ENCODE data around the gene FOXF1. TPM values are rescaled to one million over a fixed set of nuclear protein-coding genes. Genes with fewer than 3 reads are reported as not detected.

FOXF1 gene
- polyA plus RNA-seq, 3 donors = not detected

DNA sequence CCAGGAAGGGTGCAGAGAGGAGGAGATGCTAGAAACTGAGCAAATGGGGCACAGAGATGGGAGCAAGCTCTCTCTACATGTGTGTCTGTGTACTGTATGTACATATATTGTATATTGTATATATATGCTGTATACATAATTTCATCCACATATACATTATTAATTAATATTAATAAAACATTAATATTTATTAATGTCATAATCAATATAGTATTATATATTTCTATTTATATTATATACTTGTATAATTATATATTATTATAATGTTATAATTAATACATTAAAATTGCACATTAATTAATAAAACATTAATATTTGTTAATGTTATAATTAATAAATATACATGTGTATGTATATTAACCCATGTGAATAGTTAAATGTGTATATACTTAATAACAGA lies 31.5 kb upstream of the FOXF1 start:
- no peaks in the 10 kb centered on the region for H3K36me3 ChIP-seq (replicated peaks in 1 of 2; ENCODE audit: control insufficient read depth in 1 of 2, insufficient read depth in 2 of 2, low read length in 2 of 2)
- H3K9ac ChIP-seq (ENCODE audit: insufficient read depth, low read length, poor library complexity, severe bottlenecking) = no peak overlapping the region
- Mint-ChIP-seq H3K27ac (no peak overlapping the region), H3K4me1 (no peaks in the 10 kb centered on the region), H3K27me3 (ENCODE audit: low read depth in 3 of 3) (peaks cover 13 to 39% (median 24%) of the 10 kb centered on the region in 3 donors), H3K9me3 (peaks cover 0 to 7% (median 1%) of the 10 kb centered on the region in 7 donors), H3K36me3 (no peaks in the 10 kb centered on the region), H3K4me3 (peak overlapping the region in 1 of 2 donors; percentile 14)
- intact Hi-C loops (cut with micrococcal nuclease) = no loop called here
- no peak for DNase-seq
- H2AFZ ChIP-seq (ENCODE audit: insufficient read depth, low read depth, low read length, poor library complexity, severe bottlenecking) = no peak overlapping the region
- H3K9me3 ChIP-seq (replicated peaks in 1 of 2; ENCODE audit: control insufficient read depth in 1 of 2, insufficient read depth in 1 of 2, low read length in 2 of 2) = peaks cover under 1 to 4% of the 10 kb centered on the region in 2 donors
- TF ChIP-seq, protein P1, sequence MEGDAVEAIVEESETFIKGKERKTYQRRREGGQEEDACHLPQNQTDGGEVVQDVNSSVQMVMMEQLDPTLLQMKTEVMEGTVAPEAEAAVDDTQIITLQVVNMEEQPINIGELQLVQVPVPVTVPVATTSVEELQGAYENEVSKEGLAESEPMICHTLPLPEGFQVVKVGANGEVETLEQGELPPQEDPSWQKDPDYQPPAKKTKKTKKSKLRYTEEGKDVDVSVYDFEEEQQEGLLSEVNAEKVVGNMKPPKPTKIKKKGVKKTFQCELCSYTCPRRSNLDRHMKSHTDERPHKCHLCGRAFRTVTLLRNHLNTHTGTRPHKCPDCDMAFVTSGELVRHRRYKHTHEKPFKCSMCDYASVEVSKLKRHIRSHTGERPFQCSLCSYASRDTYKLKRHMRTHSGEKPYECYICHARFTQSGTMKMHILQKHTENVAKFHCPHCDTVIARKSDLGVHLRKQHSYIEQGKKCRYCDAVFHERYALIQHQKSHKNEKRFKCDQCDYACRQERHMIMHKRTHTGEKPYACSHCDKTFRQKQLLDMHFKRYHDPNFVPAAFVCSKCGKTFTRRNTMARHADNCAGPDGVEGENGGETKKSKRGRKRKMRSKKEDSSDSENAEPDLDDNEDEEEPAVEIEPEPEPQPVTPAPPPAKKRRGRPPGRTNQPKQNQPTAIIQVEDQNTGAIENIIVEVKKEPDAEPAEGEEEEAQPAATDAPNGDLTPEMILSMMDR (IDR thresholded peaks at IDR 0.05) = no peak
- H3K27ac ChIP-seq (ENCODE audit: low read depth in 1 of 2, low read length in 2 of 2) = no peak overlapping the region
- no peaks in the 10 kb centered on the region for H4K20me1 ChIP-seq (ENCODE audit: insufficient read depth, low read length)
- H3K27me3 ChIP-seq (ENCODE audit: control insufficient read depth in 2 of 2, insufficient read depth in 2 of 2, low read length in 2 of 2) = peaks cover 0 to 8% of the 10 kb centered on the region in 2 donors
- no peak overlapping the region for H3K4me2 ChIP-seq (replicated peaks; ENCODE audit: extremely low read depth, low read length, poor library complexity, severe bottlenecking)
- no peaks in the 10 kb centered on the region for H3K79me2 ChIP-seq (ENCODE audit: insufficient read depth, low read length)
- H3K4me1 ChIP-seq (ENCODE audit: control insufficient read depth in 1 of 2, insufficient read depth in 2 of 2, low read length in 2 of 2) = no peaks in the 10 kb centered on the region
- H3K4me3 ChIP-seq (replicated peaks in 1 of 3; ENCODE audit: low read depth in 2 of 3, low read length in 3 of 3) = no peak overlapping the region

DNA sequence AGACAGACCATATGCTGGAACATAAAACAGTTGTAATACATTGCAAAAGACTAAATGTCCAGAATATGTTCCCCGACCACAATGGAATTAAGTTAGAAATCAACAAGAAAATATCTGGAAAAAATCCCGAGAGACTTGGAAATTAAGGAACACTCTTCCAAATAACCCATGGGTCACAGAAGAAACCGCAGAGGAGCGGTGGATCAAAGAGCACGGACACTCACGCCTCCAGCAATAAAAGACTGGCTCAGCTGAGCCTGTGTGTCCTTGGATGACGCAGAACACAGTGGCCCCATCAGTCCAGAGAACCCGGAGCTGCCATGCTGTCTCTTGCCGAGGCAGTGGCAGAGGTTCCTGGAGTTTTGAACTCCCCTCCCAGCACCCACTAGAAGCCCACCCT lies 30.9 kb upstream of the FOXF1 start:
- Mint-ChIP-seq H3K4me3 (no peak overlapping the region), H3K36me3 (no peaks in the 10 kb centered on the region), H3K9me3 (peaks cover 2 to 14% (median 6%) of the 10 kb centered on the region in 7 donors), H3K27me3 (ENCODE audit: low read depth in 3 of 3) (peaks cover 13 to 41% (median 24%) of the 10 kb centered on the region in 3 donors), H3K4me1 (no peaks in the 10 kb centered on the region), H3K27ac (no peak overlapping the region)
- TF ChIP-seq, protein P1 (IDR thresholded peaks at IDR 0.05) = no peak
- Histone ChIP-seq H4K20me1 (ENCODE audit: insufficient read depth, low read length) (no peaks in the 10 kb centered on the region), H3K9me3 (replicated peaks in 1 of 2; ENCODE audit: control insufficient read depth in 1 of 2, insufficient read depth in 1 of 2, low read length in 2 of 2) (peaks cover 7 to 11% of the 10 kb centered on the region in 2 donors), H3K4me2 (replicated peaks; ENCODE audit: extremely low read depth, low read length, poor library complexity, severe bottlenecking) (no peak overlapping the region), H3K36me3 (replicated peaks in 1 of 2; ENCODE audit: control insufficient read depth in 1 of 2, insufficient read depth in 2 of 2, low read length in 2 of 2) (no peaks in the 10 kb centered on the region), H3K9ac (ENCODE audit: insufficient read depth, low read length, poor library complexity, severe bottlenecking) (no peak overlapping the region), H3K4me3 (replicated peaks in 1 of 3; ENCODE audit: low read depth in 2 of 3, low read length in 3 of 3) (no peak overlapping the region), H3K4me1 (ENCODE audit: control insufficient read depth in 1 of 2, insufficient read depth in 2 of 2, low read length in 2 of 2) (no peaks in the 10 kb centered on the region), H2AFZ (ENCODE audit: insufficient read depth, low read depth, low read length, poor library complexity, severe bottlenecking) (no peak overlapping the region), H3K27me3 (ENCODE audit: control insufficient read depth in 2 of 2, insufficient read depth in 2 of 2, low read length in 2 of 2) (peaks cover 0 to 8% of the 10 kb centered on the region in 2 donors), H3K79me2 (ENCODE audit: insufficient read depth, low read length) (no peaks in the 10 kb centered on the region), H3K27ac (ENCODE audit: low read depth in 1 of 2, low read length in 2 of 2) (no peak overlapping the region)
- intact Hi-C loops (cut with micrococcal nuclease) = no loop called here
- WGBS (ENCODE audit: insufficient coverage) = 75% methylated on average over 6 of the region's 9 CpGs
- no peak for DNase-seq
